GM15510 (cell line): ENCODE measurements around the gene GLB1L3.

ENCODE experiments used
- POLR2A ChIP-seq: IDR thresholded peaks from 3 replicates; pipeline ENCODE4 v1.6.1; 2011; ENCODE audit warnings: borderline replicate concordance; ENCODE audit not compliant: insufficient read length; ENCODE audit errors: extremely low read depth

The GLB1L3 gene

DNA sequence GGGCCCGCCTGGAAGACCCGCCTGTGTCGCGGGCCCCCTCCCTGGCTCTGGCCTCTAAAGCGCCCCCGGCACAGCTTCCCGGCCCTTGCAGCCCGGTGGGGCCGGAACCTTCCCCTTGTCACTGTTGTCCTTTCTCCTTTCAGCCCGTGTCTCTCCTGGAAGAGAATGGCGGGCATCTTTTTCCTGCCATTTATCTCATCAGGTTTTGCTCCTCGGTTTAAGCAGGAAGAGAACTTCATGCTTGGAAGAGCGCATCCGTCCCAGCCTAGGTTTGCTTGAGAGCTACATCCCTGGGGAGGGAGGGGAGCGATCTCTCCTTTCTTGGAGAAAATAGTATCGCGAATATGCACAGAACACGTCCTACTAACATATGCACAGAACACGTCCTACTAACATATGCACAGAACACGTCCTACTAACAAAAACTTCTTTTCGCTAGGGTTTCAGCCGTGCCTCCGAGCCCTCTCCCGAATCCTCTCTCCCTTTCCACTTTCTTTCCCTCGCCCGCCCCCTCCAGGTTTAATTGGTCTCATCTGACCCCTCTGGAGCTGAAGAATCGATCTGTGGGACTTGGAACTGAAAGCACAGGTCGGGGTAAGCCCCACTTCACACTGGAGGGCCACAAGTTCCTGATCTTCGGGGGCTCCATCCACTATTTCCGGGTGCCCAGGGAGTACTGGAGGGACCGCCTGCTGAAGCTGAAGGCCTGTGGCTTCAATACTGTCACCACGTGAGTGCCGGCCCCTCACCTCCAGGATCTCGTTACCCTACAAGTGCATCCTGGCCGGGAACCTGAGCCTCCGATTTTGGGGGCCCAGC lies 1.2 kb downstream of the GLB1L3 start:
- TF ChIP-seq POLR2A, result no peak

DNA sequence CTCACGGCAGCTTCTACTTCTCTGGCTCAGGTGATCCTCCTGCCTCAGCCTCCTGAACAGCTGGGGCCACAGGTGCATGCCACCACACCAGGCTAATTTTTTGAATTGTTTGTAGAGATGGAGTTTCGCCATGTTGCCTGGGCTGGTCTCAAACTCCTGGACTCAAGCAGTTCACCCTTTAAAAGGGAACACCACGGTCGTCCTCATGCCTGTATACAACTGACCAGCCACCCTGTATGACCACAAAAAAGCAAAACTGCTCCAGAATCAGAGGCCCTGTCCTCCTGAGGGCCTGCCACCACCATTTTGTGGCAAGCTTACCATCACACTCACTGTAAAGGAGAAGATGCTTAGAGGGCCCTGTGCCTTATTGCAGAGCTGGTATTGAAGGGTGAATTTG lies 2.2 kb downstream of the GLB1L3 start:
- TF ChIP-seq POLR2A, result no peak

DNA sequence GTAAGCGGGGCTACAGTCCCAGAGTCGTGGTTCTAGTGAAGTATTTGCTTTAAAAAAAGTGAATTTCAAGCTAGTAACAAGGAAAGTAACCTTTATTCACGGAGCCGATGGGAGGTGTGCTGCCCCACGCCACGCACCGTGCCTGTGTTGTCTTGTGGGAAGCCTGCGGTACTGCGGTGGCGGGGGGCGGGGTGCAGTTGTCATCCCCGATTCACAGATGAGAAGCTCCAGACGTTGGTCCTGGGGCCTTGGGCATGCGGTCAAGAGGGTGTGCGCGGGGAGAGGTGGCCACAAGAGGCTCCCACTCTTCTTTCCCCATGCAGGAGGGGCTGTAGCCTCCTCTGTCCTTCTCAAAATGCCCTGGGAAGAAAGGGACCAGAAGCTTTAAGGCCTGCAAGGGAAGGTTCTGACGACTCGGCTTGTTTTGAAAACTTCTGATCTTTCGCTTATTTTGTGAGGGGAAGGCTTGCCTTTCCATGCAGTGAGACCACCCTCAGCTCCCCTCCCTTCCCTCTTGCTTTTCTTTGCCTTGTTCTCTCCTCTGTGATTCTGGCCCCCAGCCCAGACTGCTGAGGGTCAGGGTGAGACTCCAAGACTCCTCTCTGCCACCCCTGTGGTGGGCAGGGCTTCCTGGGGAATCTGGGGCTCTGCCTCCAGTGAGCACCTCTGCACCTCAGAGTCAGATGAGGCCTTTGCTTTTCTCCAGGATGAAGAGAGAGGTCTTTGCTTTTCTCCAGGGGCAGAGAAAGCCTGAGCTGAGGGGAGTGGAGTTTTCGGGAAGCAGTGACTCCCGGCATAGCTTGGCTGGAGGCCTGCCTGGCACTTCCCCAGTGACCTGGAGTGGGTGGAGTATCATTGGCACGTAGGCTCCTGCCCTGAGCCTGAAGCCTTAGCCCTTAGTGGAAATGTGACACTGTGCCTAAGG lies 6.2 kb downstream of the GLB1L3 start:
- TF ChIP-seq POLR2A, result no peak

DNA sequence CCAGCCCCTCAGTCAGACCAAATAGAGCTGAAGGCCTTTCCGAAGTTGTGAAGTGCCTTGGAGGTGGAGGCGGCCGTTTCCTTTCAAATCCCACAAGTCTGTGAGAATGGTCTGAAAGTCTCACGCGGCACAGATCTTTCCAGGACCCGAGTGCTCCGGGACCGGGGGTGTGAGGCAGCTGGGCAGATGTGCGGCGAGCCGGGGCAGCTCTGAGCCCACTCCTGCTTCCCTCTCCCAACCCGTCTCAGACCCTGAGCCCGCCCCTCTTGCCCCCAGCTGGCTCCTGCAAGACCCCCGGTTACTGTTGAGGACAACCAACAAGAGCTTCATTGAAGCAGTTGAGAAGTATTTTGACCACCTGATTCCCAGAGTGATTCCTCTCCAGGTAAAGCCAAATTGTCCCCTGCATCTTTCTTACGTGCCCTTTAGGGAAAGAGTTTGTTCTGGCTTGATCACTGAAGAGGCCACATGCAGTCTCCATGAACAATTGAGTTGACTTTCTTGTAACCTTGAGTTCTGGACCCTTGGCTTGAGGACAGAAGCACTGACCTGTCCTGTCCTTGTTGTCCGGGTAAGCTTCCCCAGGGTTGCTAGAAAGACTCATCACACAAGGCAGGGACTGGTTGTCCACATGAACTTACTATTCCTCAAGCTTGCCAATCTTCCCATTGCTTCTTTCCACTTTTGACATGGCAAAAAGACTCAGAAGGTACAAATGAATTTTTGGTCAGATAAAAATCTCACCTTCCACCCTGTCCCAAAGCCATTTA lies 7.5 kb downstream of the GLB1L3 start:
- no peak for TF ChIP-seq POLR2A

DNA sequence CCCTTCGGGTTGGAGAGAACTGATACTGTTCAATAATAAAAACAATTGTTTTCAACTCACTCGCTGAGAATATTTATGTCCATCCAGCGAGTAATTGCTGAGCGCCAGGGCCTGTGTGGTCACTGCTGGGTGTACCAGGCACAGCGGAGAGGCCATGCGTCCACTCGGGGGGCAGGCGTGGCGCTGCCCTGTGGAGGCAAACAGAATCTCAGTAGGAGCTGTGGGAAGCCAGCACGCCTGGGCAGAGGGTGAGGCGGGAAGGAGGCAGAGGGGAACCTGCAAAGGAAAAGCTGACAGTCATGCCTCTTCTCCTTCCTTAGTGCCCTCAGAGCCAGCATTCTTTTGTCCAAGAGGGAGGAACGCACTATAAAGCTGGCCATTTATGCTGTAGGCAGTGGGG lies 11.4 kb downstream of the GLB1L3 start:
- no peak for TF ChIP-seq POLR2A

DNA sequence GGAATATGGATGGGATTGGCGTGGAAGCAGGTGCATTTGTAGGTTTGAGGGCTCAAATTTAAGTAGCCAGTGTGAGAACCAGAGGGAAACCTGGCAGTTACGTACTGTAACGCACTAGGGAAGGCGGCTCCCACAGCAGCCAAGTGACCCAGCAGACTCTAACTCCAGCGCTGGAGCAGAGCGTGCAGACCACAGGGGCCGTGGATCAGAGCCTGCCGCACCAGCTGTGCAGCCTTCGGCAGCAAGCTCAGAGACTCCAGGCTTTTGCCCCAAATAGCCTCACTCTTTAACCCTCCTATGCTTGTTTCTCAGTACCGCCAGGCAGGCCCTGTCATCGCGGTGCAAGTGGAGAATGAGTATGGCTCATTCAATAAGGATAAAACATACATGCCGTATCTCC lies 12.3 kb downstream of the GLB1L3 start:
- no peak for TF ChIP-seq POLR2A

DNA sequence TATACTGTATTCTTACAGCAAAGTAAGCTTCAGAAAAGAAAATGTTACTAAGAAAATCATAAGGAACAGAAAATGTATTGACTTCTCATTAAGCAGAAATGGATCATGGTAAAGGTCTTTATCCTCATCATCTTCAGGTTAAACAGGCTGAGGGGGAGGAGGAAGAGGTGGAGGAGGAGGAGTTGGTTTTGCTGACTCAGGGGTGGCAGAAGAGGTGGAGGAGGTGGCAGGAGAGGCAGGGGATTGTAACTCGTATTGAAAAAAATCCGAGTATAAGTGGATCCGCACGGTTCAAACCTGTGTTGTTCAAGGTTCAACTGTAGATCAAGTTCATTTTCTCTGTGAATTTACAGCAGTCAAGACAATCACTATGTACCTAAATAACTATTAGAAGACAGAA lies 13.0 kb downstream of the GLB1L3 start:
- no peak for TF ChIP-seq POLR2A

DNA sequence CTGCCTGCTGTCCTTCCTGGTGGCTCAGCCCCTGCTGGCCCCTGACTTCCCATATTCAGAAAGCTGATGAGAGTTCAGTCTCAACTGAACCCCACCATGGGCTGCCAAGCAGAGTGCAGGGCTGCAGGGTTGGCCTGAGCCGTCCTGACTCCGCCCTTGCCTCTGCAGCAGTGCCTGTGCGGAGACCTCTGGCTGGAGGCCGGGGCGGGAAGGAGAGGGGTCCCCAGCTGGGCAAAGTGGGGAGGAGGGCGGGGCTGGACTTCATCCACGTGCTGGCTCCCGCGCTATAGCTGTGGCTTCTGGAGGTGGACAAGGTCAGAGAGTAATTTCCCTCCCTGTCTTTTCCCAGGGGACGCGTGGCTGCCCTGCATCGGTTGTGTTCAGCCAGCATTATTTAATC lies 13.6 kb downstream of the GLB1L3 start:
- no peak for TF ChIP-seq POLR2A

DNA sequence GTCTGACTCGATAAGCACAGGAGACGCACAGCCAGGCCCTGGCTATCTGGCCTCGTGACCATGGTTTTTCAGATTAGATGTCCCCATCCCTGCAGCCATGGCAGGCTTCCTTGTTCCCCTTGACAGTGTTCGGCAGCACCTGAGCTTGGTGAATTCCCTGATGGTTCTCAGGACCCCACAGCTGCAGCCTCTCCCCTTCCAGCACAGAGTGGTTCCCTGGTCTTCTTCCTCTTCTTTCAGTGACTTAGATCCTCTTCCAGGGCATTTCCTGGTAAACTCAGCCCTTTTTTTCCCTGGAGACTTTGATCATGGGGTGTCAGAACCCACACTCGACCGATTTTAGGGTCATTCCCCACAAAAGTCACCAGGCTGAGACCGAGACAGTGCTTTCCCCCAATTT lies 14.5 kb downstream of the GLB1L3 start:
- TF ChIP-seq POLR2A, result no peak

DNA sequence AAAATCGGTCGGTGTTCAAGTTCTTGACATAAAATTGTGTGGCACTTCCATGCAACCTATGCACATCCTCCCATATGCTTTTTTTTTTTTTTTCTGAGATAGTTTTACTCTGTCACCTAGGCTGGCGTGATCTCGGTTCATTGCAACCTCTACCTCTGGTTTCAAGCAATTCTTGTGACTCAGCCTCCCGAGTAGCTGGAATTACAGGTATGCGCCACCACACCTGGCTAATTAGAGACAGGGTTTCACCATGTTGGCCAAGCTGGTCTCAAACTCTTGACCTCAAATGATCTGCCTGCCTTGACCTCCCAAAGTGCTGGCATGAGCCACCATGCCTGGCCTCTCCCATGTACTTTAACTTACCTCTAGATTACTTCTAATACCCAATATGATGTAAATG lies 15.0 kb downstream of the GLB1L3 start:
- TF ChIP-seq POLR2A, result no peak

DNA sequence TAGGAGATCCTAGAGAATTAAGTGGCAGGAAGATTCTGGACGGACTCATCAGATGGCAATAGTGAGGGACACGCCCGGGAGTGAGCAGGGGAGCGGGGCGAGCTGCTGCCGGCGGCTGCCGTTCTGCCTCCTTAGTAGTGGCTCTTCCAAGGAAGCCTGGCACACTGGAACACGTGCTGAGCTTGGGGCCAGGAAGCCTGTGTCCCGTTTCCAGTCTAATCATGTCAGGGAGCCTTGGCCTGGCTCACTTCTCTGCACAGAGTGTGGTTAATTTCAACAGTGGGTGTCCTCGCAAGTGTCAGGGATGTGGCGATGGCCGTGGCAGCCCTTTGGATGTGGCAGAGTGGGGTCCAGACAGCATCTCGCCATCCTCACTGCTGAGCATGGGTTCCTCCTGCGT lies 16.5 kb downstream of the GLB1L3 start:
- no peak for TF ChIP-seq POLR2A

DNA sequence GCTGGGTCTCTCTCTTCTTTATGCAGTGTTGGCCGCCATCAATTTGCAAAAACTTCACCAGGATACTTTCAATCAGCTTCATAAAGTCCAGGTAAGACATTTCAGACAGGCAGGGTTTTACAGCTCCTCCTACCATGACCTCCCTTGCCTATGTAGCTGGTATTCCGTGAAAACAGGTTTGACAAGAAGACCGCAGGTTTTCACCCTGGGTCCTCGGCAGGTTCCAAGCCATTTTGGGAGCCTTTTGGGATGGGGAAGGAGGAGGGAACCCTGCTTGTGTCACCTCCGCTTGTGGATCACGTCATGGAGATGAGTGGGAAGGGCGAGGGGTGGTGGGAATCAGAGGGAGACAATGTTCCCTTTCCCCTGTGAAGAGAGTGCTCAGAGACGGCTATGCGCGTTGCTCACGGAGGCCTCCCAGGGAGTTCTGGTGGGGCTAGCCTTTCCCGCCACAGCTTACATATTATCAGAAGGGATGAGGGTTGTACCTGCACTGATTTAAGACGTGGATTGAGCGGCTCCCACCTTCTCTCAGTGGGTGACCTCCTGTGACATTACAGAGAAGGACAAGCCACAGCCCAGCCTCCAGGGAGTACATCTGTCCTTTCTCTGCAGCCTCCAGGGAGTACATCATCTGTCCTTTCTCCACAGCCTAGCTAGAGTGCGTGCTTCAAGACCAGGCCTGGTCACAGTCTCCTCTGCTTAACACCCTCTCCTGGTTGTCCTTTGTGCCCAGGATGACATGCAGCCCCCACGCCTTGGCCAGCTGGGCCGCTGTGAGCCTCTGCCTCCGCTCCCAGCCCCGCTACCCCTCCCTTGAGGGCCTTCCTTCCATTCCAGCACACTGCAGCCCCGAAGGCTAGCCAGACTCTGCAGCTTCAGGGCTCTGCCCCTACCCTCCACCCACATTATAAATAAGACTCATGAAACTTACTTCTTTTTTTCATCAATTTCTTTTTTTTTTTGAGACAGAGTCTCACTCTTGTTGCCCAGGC lies 17.2 kb downstream of the GLB1L3 start:
- no peak for TF ChIP-seq POLR2A

DNA sequence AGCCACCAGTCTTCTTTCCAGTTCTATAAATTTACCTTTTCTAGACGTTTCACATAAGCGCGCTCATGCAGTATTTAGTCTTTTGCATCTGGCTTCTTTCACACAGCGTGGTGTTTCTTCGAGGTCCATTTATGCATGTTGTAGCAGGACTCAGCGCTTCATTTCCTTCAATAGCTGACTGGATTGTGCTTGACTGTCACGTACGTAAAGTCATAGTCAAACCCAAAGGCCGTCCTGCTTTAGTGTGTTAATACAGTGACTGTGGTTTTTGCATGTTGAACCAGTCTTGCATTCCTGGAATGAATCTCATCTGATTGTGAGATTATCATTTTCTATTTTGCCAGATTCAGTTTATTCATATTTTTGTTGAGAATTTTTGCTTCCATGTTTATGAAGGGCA lies 18.5 kb downstream of the GLB1L3 start:
- no peak for TF ChIP-seq POLR2A

DNA sequence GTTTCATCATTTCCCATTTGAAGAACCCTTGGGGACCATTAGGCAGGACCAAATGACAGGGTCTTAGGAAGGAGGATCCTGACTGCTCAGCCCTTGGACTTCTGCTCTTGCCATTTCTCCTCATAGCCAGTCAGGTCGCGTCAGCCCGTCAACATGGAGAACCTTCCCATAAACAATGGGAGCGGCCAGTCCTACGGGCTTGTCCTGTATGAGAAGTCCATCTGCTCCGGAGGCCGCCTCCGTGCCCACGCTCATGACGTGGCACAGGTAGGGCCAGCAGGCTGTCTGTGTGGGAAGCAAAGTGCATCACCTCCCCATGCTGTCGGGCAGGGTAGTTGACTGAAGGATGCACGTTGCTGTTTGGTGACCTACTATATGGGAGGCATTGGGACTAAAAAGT lies 36.0 kb downstream of the GLB1L3 start:
- TF ChIP-seq POLR2A, result no peak
